HAP-1 (cell line): Measurements from ENCODE around the gene DPH6.

Experiments
- DNase-seq, 2 experiments: peaks; one replicate each; pipeline ENCODE4 v3.0.0-alpha.2; 2016 to 2020; ENCODE audit warnings: low spot score in 2 of 2
- H3K27me3 ChIP-seq: fragments of 250-450 bp; sonication (Bioruptor Pico); 2 replicates; pipeline ENCODE4 v1.5.1; 2020; ENCODE audit warnings: low read depth, mild to moderate bottlenecking, moderate library complexity
- H3K36me3 ChIP-seq: fragments of 250-450 bp; sonication (Bioruptor Pico); replicated peaks from 2 replicates; pipeline ENCODE4 v1.5.1; 2020; ENCODE audit warnings: mild to moderate bottlenecking
- H3K4me1 ChIP-seq: fragments of 250-450 bp; sonication (Bioruptor Pico); 2 replicates; pipeline ENCODE4 v1.5.1; 2020; ENCODE audit warnings: mild to moderate bottlenecking
- H3K4me3 ChIP-seq: fragments of 250-450 bp; sonication (Bioruptor Pico); 2 replicates; pipeline ENCODE4 v1.5.1; 2020; ENCODE audit warnings: mild to moderate bottlenecking, moderate library complexity
- H3K9me3 ChIP-seq: fragments of 250-450 bp; sonication (Bioruptor Pico); 2 replicates; pipeline ENCODE4 v1.5.1; 2020; ENCODE audit warnings: mild to moderate bottlenecking, moderate library complexity
- in situ Hi-C: fragments of 300-500 bp; cut with MboI; formaldehyde crosslinking; loops from 3 replicates; pipeline ENCODE4 v1.14.3; 2020; ENCODE audit warnings: low sequenced_read_pairs, inconsistent platforms, mixed read lengths

DPH6 gene

DNA sequence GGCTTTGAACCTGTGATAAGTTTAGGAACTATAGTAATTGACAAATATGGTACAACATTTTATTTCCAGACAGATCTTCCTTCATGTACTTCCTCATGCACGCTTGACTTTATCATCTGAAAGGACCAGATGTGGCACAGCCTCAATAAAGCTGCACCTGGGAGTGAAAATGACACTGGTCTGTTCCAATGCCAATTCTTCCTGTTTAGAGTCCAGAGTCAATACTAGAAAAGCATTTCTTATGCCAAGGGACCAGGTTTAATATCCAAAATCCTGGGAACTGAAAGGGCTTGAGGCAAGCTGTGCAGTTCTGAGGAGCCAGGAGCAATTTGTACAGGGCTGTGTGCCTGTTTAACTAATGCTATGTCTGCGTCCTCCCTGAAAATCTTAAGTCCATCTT is 15.3 kb downstream of the DPH6 start:
- H3K36me3 ChIP-seq, result no peaks in the 10 kb centered on the region; the same call in 1 of the 2 replicates
- in situ Hi-C loops, result loop anchor here (25.0 kb wide), 1 partner anchor 957 kb away; no protein-coding TSS in a partner anchor
- H3K4me1 ChIP-seq, result no peaks in the 10 kb centered on the region
- no peaks in the 10 kb centered on the region; the same call in 1 of the 2 replicates for H3K9me3 ChIP-seq
- DNase-seq, result no peak
- no peaks in the 10 kb centered on the region for H3K27me3 ChIP-seq
- H3K4me3 ChIP-seq, result no peak overlapping the region

DNA sequence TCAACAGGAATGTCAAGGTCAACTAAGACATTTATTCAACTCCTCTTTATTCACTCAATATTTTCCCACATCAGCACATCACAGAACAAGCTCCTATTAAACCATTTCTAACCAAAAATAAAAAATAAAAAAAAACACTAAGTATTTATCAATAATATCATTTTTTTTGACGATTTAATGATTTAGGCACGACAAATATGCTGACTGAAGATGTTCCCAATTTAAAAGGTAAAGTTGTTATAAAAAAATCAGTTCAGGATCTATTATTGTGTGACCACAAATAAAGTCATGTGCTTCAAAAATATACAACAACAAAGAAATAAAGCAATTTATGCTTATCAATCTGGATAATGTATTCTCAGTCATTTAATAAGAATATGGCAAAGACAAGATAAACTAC is 16.2 kb downstream of the DPH6 start:
- Histone ChIP-seq H3K36me3 (no peaks in the 10 kb centered on the region; the same call in 1 of the 2 replicates), H3K4me3 (no peak overlapping the region), H3K27me3 (no peaks in the 10 kb centered on the region), H3K9me3 (no peaks in the 10 kb centered on the region; the same call in 1 of the 2 replicates), H3K4me1 (no peaks in the 10 kb centered on the region)
- in situ Hi-C loops, result loop anchor here (25.0 kb wide), 1 partner anchor 958 kb away; no protein-coding TSS in a partner anchor
- DNase-seq, result no peak

GRCh38 chr15:35522061-35522460 is 23.9 kb downstream of the DPH6 start:
- peaks cover 35% of the 10 kb centered on the region for H3K4me1 ChIP-seq
- no peaks in the 10 kb centered on the region for H3K36me3 ChIP-seq
- DNase-seq, result peak; percentile 43 to 66
- H3K4me3 ChIP-seq, result no peak overlapping the region
- H3K27me3 ChIP-seq, result no peaks in the 10 kb centered on the region
- no peaks in the 10 kb centered on the region for H3K9me3 ChIP-seq
- in situ Hi-C loops, result loop anchor here (25.0 kb wide), 1 partner anchor 1565 kb away; no protein-coding TSS in a partner anchor

DNA sequence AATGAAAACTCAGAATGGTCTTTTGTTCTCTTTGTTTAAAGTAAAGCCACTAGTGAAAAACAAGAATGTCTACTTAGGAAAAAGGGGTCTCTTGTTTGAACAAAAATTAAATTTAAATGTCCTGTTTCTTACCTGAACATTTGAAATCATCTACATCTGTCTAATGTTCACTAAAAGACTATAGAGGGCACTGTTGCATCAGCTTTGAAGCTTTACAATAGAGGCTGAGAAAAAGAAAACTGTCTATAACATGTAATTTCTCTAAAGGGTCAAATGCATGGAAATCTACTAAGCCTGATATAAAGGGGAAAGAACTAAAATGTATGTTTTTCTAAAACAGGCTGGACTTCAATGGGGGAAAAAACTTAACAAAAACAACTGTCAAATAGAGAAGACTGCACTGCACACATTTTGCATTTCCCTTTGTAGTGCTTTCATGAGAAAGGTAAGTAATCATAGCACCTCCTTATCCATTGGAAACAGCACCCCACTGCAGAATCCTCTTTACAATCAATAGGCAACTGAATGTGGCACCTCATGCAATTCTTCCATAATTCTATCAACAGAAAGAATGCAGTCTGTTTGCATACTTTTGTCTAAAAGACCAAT is 26.3 kb downstream of the DPH6 start:
- in situ Hi-C loops, result loop anchor here (25.0 kb wide), 1 partner anchor 1568 kb away; no protein-coding TSS in a partner anchor
- DNase-seq, result peak; percentile 11 to 82

GRCh38 chr15:35519052-35519451 is 26.9 kb downstream of the DPH6 start:
- peaks cover 35% of the 10 kb centered on the region for H3K4me1 ChIP-seq
- in situ Hi-C loops, result loop anchor here (25.0 kb wide), 1 partner anchor 1568 kb away; no protein-coding TSS in a partner anchor
- no peaks in the 10 kb centered on the region for H3K9me3 ChIP-seq
- DNase-seq, result no peak
- H3K4me3 ChIP-seq, result no peak overlapping the region
- no peaks in the 10 kb centered on the region for H3K36me3 ChIP-seq
- H3K27me3 ChIP-seq, result no peaks in the 10 kb centered on the region

More for the DNA sequence above, 26.3 kb downstream of the DPH6 start:
- Histone ChIP-seq H3K4me1 (peaks cover 35% of the 10 kb centered on the region), H3K36me3 (no peaks in the 10 kb centered on the region), H3K9me3 (no peaks in the 10 kb centered on the region), H3K27me3 (no peaks in the 10 kb centered on the region), H3K4me3 (no peak overlapping the region)

GRCh38 chr15:35514759-35515158 is 31.2 kb downstream of the DPH6 start:
- no peaks in the 10 kb centered on the region for H3K36me3 ChIP-seq
- H3K27me3 ChIP-seq, result no peaks in the 10 kb centered on the region
- H3K9me3 ChIP-seq, result no peaks in the 10 kb centered on the region
- H3K4me3 ChIP-seq, result no peak overlapping the region
- in situ Hi-C loops, result loop anchor here (25.0 kb wide), 1 partner anchor 1573 kb away; no protein-coding TSS in a partner anchor
- peaks cover 10% of the 10 kb centered on the region for H3K4me1 ChIP-seq
- DNase-seq, result no peak

DNA sequence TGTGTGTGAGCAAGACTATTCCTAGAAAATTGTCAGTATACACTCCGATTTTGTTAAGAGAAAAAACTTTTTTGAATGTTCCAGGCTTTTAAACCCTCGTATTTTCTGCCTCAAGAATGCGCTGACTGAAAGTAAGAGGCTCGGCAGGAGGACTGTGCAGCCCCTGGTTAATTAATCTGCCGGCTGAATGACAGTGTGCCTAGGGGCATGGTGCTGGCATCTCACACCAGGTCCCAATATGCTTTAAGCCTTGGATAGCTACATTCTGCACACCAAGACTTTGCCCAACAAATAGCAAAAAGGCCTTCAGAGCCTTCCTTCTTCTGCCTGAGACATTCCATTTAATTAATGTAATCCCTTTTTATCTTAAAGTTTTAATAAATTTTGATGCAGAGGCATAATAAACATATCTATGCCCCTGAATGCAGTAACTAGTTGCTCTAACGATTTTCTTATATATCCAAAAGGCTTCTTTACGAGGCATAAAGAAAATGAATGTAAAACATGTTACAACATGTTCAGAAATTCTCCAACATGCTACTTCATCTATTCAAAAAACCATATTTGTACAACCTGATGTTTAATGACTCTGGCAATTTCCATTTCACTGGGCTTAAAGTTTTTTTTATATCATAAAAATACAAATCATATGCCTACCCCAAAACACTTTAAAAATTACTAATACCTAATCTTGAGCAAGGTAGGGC is 37.9 kb downstream of the DPH6 start:
- H3K27me3 ChIP-seq, result no peaks in the 10 kb centered on the region
- in situ Hi-C loops, result loop anchor here (25.0 kb wide), 1 partner anchor 1579 kb away; no protein-coding TSS in a partner anchor

DNA sequence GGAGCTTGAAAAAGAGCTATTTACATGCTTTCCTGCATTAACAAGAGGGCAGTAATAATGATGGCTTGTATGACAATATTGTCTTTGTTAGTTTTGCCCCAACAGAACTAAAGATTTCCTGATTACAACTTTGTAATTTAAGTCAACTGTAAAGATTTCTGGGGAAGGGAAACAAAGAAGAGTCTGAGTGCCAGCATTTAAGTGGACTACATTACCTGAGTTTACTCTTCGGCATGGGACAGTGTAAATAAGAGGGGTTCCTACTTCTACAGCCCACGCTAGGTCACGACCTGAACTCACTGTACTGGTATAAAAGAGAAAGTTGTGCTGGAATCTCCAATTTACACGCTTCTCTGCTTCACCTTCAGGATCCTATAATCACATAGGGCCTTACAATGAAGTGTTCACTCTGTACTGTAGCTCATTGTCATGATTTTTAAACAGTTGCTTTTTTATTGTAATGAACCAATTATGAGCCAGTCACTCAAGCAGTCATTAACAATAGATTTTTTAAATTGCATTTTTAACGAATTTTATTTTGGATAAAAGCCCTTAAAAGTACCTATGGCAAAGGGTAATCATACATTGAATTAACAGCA is 39.6 kb downstream of the DPH6 start:
- Histone ChIP-seq H3K36me3 (no peaks in the 10 kb centered on the region), H3K4me1 (peaks cover 39% of the 10 kb centered on the region), H3K27me3 (no peaks in the 10 kb centered on the region), H3K9me3 (no peaks in the 10 kb centered on the region), H3K4me3 (no peak overlapping the region)
- peak; percentile 50 to 92 for DNase-seq
- in situ Hi-C loops, result loop anchor here (25.0 kb wide), 1 partner anchor 1581 kb away; no protein-coding TSS in a partner anchor

More for the DNA sequence above, 37.9 kb downstream of the DPH6 start:
- DNase-seq, result peak; percentile 74 to 77
- Histone ChIP-seq H3K4me1 (peaks cover 39% of the 10 kb centered on the region), H3K9me3 (no peaks in the 10 kb centered on the region), H3K36me3 (no peaks in the 10 kb centered on the region), H3K4me3 (no peak overlapping the region)

DNA sequence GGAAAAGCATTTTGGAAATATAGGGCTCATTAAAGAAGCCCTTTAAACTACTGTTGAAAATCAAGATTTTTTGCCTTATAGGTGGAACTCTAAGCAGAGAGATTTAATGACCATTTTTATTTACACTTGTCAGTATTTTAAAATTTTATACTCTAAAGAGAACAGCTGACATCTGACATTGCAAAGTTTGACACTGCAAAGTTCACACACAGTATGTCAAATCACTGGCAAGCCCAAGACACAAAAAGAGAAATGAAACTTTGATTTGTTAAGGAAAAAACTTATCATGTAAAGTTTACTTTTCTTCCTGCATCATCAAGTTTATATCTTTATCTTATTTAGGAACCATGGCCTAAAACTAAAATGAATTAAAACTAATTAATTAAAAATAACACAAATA is 40.2 kb downstream of the DPH6 start:
- DNase-seq, result no peak
- H3K4me1 ChIP-seq, result peaks cover 39% of the 10 kb centered on the region
- in situ Hi-C loops, result loop anchor here (25.0 kb wide), 1 partner anchor 1581 kb away; no protein-coding TSS in a partner anchor
- no peaks in the 10 kb centered on the region for H3K9me3 ChIP-seq
- H3K36me3 ChIP-seq, result no peaks in the 10 kb centered on the region
- H3K27me3 ChIP-seq, result no peaks in the 10 kb centered on the region
- H3K4me3 ChIP-seq, result no peak overlapping the region

DNA sequence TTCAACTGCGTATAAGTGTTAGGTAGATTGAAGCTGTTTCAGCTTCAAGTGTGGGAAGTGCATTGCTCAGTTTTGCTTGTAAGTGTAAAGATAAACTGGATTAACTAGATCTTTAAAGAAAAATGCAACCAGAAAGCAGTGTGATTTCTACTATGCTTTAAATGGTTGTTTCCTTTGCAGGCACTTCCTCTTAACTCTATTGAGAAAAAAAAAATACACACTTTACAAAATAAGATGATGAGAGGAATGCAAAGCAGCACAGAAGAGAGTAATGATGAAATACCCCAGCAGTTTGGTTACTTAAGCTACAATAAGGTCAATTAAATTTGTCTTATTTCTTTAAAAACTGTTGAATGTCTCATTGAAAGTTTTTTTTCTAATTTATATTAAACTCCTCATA is 40.8 kb downstream of the DPH6 start:
- no peaks in the 10 kb centered on the region for H3K27me3 ChIP-seq
- in situ Hi-C loops, result loop anchor here (25.0 kb wide), 1 partner anchor 1582 kb away; no protein-coding TSS in a partner anchor
- H3K9me3 ChIP-seq, result no peaks in the 10 kb centered on the region
- H3K4me3 ChIP-seq, result no peak overlapping the region
- H3K4me1 ChIP-seq, result peaks cover 39% of the 10 kb centered on the region
- H3K36me3 ChIP-seq, result no peaks in the 10 kb centered on the region
- no peak for DNase-seq

DNA sequence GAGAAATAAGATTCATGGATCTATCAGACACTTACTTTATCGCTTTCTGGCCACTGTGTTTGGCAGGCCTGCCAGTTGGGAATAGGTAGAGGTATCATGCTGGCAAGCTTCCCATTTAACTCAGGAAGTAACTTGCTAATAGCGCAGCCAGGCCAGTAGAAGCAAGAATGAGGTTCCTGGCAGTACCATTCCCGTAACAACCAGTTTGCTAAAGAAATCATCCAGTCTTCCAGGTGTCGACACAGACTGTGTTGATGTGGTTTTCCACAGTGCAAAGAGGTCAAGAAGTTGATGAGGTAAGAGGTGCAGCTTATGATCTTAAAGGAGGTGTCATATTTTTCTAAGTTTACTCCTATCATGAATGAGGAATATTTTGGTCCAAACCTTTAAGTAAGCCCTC is 46.2 kb downstream of the DPH6 start:
- Histone ChIP-seq H3K9me3 (no peaks in the 10 kb centered on the region), H3K36me3 (no peaks in the 10 kb centered on the region), H3K4me3 (no peak overlapping the region), H3K4me1 (no peaks in the 10 kb centered on the region), H3K27me3 (no peaks in the 10 kb centered on the region)
- DNase-seq, result no peak
- in situ Hi-C loops, result loop anchor here (25.0 kb wide), 1 partner anchor 1588 kb away; no protein-coding TSS in a partner anchor

GRCh38 chr15:35496585-35496984 is 49.4 kb downstream of the DPH6 start:
- Histone ChIP-seq H3K4me3 (no peak overlapping the region), H3K4me1 (peaks cover 19% of the 10 kb centered on the region), H3K9me3 (no peaks in the 10 kb centered on the region), H3K36me3 (no peaks in the 10 kb centered on the region), H3K27me3 (no peaks in the 10 kb centered on the region)
- in situ Hi-C loops, result no loop called here
- no peak for DNase-seq

DNA sequence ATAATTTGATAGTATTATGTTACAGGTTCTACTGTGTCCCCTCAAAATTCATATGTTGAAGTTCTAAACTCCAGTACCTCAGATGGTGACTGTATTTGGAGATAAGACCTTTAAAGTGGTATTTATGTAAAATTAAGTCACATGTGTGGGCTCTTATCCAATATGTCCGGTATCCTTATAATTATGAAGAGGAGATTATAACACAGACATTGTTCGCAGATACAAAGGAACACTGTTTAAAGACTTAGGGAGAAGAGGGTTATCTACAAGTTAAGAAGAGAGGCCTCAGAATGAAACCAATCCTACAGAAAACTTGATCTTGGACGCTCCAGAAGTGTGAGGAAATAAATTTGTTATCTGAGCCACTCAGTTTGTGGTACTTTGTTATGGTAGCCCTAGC is 50.9 kb downstream of the DPH6 start:
- no peak overlapping the region for H3K4me3 ChIP-seq
- peak in 1 of 2 experiments; percentile 41 for DNase-seq
- H3K4me1 ChIP-seq, result peaks cover 23% of the 10 kb centered on the region
- H3K9me3 ChIP-seq, result no peaks in the 10 kb centered on the region
- H3K27me3 ChIP-seq, result no peaks in the 10 kb centered on the region
- no peaks in the 10 kb centered on the region for H3K36me3 ChIP-seq
- in situ Hi-C loops, result no loop called here
